MM.1S (cell line): ENCODE measurements around the gene HELZ2.

Source experiments
- DNase-seq: peaks from one replicate; pipeline ENCODE4 v3.0.0-alpha.2; 2015
- H2AFZ ChIP-seq: fragments of 300-600 bp; sonication (generic); 2 replicates; pipeline ENCODE4 v1.6.0; 2016; ENCODE audit warnings: antibody characterized with exemption, low read length
- H3F3A ChIP-seq: fragments of 300-600 bp; sonication (generic); 2 replicates; pipeline ENCODE4 v1.6.1; 2016; ENCODE audit warnings: mild to moderate bottlenecking, antibody characterized with exemption, low read length, moderate library complexity, mixed read lengths; ENCODE audit not compliant: insufficient read depth
- H3K27ac ChIP-seq: fragments of 300-600 bp; sonication (generic); 2 replicates; pipeline ENCODE4 v1.5.1; 2016; ENCODE audit warnings: mild to moderate bottlenecking, low read length
- H3K27me3 ChIP-seq: fragments of 300-600 bp; sonication (generic); replicated peaks from 2 replicates; pipeline ENCODE4 v1.6.0; 2016; ENCODE audit warnings: low read length; ENCODE audit not compliant: insufficient read depth
- H3K36me3 ChIP-seq: fragments of 300-600 bp; sonication (generic); replicated peaks from 2 replicates; pipeline ENCODE4 v1.6.1; 2016; ENCODE audit warnings: mild to moderate bottlenecking, low read length, mixed read lengths; ENCODE audit not compliant: insufficient read depth
- H3K4me1 ChIP-seq: fragments of 300-600 bp; sonication (generic); 2 replicates; pipeline ENCODE4 v1.6.1; 2016; ENCODE audit warnings: low read length, mixed read lengths
- H3K4me2 ChIP-seq: fragments of 300-600 bp; sonication (generic); 2 replicates; pipeline ENCODE4 v1.6.0; 2016; ENCODE audit warnings: low read depth, low read length
- H3K4me3 ChIP-seq: fragments of 300-600 bp; sonication (generic); 2 replicates; pipeline ENCODE4 v1.5.1; 2016; ENCODE audit warnings: low read length, mixed read lengths
- H3K79me2 ChIP-seq: fragments of 300-600 bp; sonication (generic); 2 replicates; pipeline ENCODE4 v1.6.1; 2016; ENCODE audit warnings: mixed run types, low read length, mixed read lengths
- H3K9ac ChIP-seq: fragments of 300-600 bp; sonication (generic); 2 replicates; pipeline ENCODE4 v1.6.1; 2016; ENCODE audit warnings: low read length, mixed read lengths
- H3K9me2 ChIP-seq: fragments of 300-600 bp; sonication (generic); replicated peaks from 2 replicates; pipeline ENCODE4 v1.6.1; 2016; ENCODE audit warnings: mild to moderate bottlenecking, low read length, mixed read lengths; ENCODE audit not compliant: insufficient read depth
- H3K9me3 ChIP-seq: fragments of 300-600 bp; sonication (generic); replicated peaks from 2 replicates; pipeline ENCODE4 v1.6.1; 2016; ENCODE audit warnings: mild to moderate bottlenecking, low read length, mixed read lengths; ENCODE audit not compliant: insufficient read depth
- H4K20me1 ChIP-seq: fragments of 300-600 bp; sonication (generic); 2 replicates; pipeline ENCODE4 v1.6.1; 2016; ENCODE audit warnings: mild to moderate bottlenecking, low read length, moderate library complexity, mixed read lengths; ENCODE audit not compliant: insufficient read depth
- CTCF ChIP-seq: fragments of 300-600 bp; sonication (generic); IDR thresholded peaks from 2 replicates; pipeline ENCODE4 v1.5.1; 2016; ENCODE audit warnings: antibody characterized with exemption, low read length, mixed read lengths
- EZH2 ChIP-seq: fragments of 300-600 bp; sonication (generic); optimal IDR thresholded peaks from 2 replicates; pipeline ENCODE3; 2017; ENCODE audit warnings: low read depth, mild to moderate bottlenecking, antibody characterized with exemption, low read length, mixed read lengths
- EZH2phosphoT487 ChIP-seq: fragments of 300-600 bp; sonication (generic); IDR thresholded peaks from 2 replicates; pipeline ENCODE4 v1.6.1; 2018; ENCODE audit warnings: antibody characterized with exemption, low read length

The HELZ2 gene

GRCh38 chr20:63534427-63534830 lies 39.6 kb downstream of the HELZ2 start:
- Histone ChIP-seq H3K4me3 (no peak overlapping the region), H3K4me1 (peaks cover 7% of the 10 kb centered on the region; the same call in 1 of the 2 replicates), H3F3A (0 out of 2 replicates have a peak, but pooled peaks cover 4% of the 10 kb centered on the region), H3K27ac (no peak overlapping the region), H3K4me2 (no peak overlapping the region), H3K79me2 (no peaks in the 10 kb centered on the region), H4K20me1 (no peaks in the 10 kb centered on the region), H3K9ac (no peak overlapping the region), H3K27me3 (peaks cover 41% of the 10 kb centered on the region), H2AFZ (no peak overlapping the region), H3K36me3 (no peaks in the 10 kb centered on the region), H3K9me2 (no peaks in the 10 kb centered on the region), H3K9me3 (no peaks in the 10 kb centered on the region)
- TF ChIP-seq EZH2phosphoT487 (no peak), EZH2 (no peak)
- DNase-seq: no peak

- Histone ChIP-seq H3K9me3 (no peaks in the 10 kb centered on the region), H3K9ac (no peak overlapping the region), H4K20me1 (no peaks in the 10 kb centered on the region), H3K27me3 (peaks cover 41% of the 10 kb centered on the region), H3K27ac (no peak overlapping the region), H3F3A (peaks cover 4% of the 10 kb centered on the region; the same call in 1 of the 2 replicates), H3K9me2 (no peaks in the 10 kb centered on the region), H3K4me3 (no peak overlapping the region), H3K36me3 (no peaks in the 10 kb centered on the region), H3K79me2 (no peaks in the 10 kb centered on the region), H3K4me2 (no peak overlapping the region), H3K4me1 (peaks cover 7% of the 10 kb centered on the region; the same call in 1 of the 2 replicates), H2AFZ (no peak overlapping the region)
- TF ChIP-seq EZH2phosphoT487 (no peak), CTCF (no peak), EZH2 (no peak)
- no peak for DNase-seq
Observed at GRCh38 chr20:63533871-63534393, 40.1 kb downstream of the HELZ2 start.

GRCh38 chr20:63533388-63533787 lies 40.7 kb downstream of the HELZ2 start:
- TF ChIP-seq CTCF: no peak
- no peak for TF ChIP-seq EZH2
- TF ChIP-seq EZH2phosphoT487: no peak
- Histone ChIP-seq H3K4me3 (no peak overlapping the region), H3K4me1 (peaks cover 7% of the 10 kb centered on the region; the same call in 1 of the 2 replicates), H2AFZ (no peak overlapping the region), H3K36me3 (no peaks in the 10 kb centered on the region), H4K20me1 (no peaks in the 10 kb centered on the region), H3K27me3 (peaks cover 42% of the 10 kb centered on the region), H3K27ac (no peak overlapping the region), H3F3A (peaks cover 4% of the 10 kb centered on the region; the same call in 1 of the 2 replicates), H3K9me3 (no peaks in the 10 kb centered on the region), H3K9me2 (no peaks in the 10 kb centered on the region), H3K79me2 (no peaks in the 10 kb centered on the region), H3K9ac (no peak overlapping the region), H3K4me2 (no peak overlapping the region)
- no peak for DNase-seq

- H3K27me3 ChIP-seq: peaks cover 50% of the 10 kb centered on the region
- H2AFZ ChIP-seq: no peak overlapping the region
- no peaks in the 10 kb centered on the region for H4K20me1 ChIP-seq
- H3K9ac ChIP-seq: no peak overlapping the region
- H3K9me2 ChIP-seq: no peaks in the 10 kb centered on the region
- DNase-seq: no peak
- H3K4me2 ChIP-seq: no peak overlapping the region
- no peak for TF ChIP-seq EZH2
- TF ChIP-seq CTCF: no peak
- no peaks in the 10 kb centered on the region for H3K79me2 ChIP-seq
- H3K27ac ChIP-seq: no peak overlapping the region
- H3K4me3 ChIP-seq: no peak overlapping the region
- H3F3A ChIP-seq: peaks cover 3% of the 10 kb centered on the region; the same call in 1 of the 2 replicates
- H3K9me3 ChIP-seq: no peaks in the 10 kb centered on the region
- peaks cover 7% of the 10 kb centered on the region; the same call in 1 of the 2 replicates for H3K4me1 ChIP-seq
- H3K36me3 ChIP-seq: no peaks in the 10 kb centered on the region
Observed at GRCh38 chr20:63532449-63532971, 41.5 kb downstream of the HELZ2 start.
